Activated CD8-positive, alpha-beta T cell treated with anti-CD3 and anti-CD28 coated beads for 36 hours (primary cell): ENCODE results near the gene LIMS1. TPM values are rescaled to one million over a fixed set of nuclear protein-coding genes. Genes with fewer than 3 reads are reported as not detected.
"Not testable (repeated sequence)": the region's sequence is repeated elsewhere in the genome, so short reads cannot be mapped to it uniquely, and the experiment has no call there.

ENCODE experiments used
- ATAC-seq: fragments of 200-7000 bp; cut with Tn5 transposase; one replicate; pipeline ENCODE4 v1.10.0; 2021; ENCODE audit warnings: mild to moderate bottlenecking, moderate library complexity
- CTCF ChIA-PET: fragments of 350-600 bp; sonication (Branson Sonifier 250); formaldehyde crosslinking; loops from one replicate; lab custom pipeline; 2021; ENCODE audit warnings: antibody characterized with exemption; lab: Charles Lee
- POLR2A ChIA-PET: fragments of 350-600 bp; sonication (Branson Sonifier 250); formaldehyde crosslinking; loops from one replicate; lab custom pipeline; 2021; ENCODE audit warnings: antibody characterized with exemption; lab: Charles Lee
- DNase-seq: peaks from one replicate; pipeline ENCODE4 v3.0.0-alpha.2; 2020
- H3K27ac Mint-ChIP-seq: one replicate; pipeline ENCODE4 v1.8.0; 2021; ENCODE audit warnings: mild to moderate bottlenecking, mixed read lengths
- H3K27me3 Mint-ChIP-seq: one replicate; pipeline ENCODE4 v1.8.0; 2021; ENCODE audit warnings: mixed read lengths
- H3K36me3 Mint-ChIP-seq: one replicate; pipeline ENCODE4 v1.8.0; 2021; ENCODE audit warnings: low read depth, mixed read lengths
- H3K4me1 Mint-ChIP-seq: one replicate; pipeline ENCODE4 v1.8.0; 2021; ENCODE audit warnings: low read depth, mixed read lengths
- H3K4me3 Mint-ChIP-seq: one replicate; pipeline ENCODE4 v1.8.0; 2021; ENCODE audit warnings: mild to moderate bottlenecking, moderate library complexity, mixed read lengths
- H3K9me3 Mint-ChIP-seq: one replicate; pipeline ENCODE4 v1.8.0; 2021; ENCODE audit warnings: mixed read lengths
- intact Hi-C: fragments of 100-400 bp; cut with micrococcal nuclease; formaldehyde crosslinking; loops from one replicate; pipeline ENCODE4 v1.10.0; 2022
- total RNA-seq, 2 experiments: library from RNA; stranded (reverse); gene quantifications; one replicate each; pipeline ENCODE4 v1.2.3, GENCODE V29; 2021
- TF ChIP-seq, protein P1 (sequence below): fragments of 200-600 bp; IDR thresholded peaks from one replicate; pipeline ENCODE4 v1.8.0; 2022; ENCODE audit warnings: antibody characterized with exemption, mild to moderate bottlenecking

The LIMS1 gene
- total RNA-seq, 2 experiments from 2014 or later: 48.1 to 51.7 TPM

DNA sequence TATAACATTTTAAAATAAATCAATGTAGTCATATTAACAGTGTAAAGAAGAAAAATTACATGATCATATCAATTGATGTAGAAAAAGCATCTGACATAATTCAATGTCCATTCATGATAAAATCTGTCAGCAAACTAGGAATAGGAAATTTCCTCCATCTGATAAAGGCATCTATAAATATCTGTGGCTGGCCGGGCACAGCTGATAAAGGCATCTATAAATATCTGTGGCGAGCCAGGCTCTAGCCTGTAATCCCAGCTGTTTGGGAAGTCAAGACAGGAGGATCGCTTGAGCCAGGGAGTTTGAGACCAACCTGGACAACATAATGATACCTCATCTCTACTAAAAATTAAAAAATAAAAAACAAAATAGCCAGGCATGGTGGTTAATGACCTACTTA is 166.9 kb downstream of the LIMS1 start:
- ATAC-seq: no peak
- CTCF ChIA-PET: interaction anchor here (0.8 to 1.3 kb wide), 2 partner anchors 9 to 65 kb away, joined by 3 read pairs; no protein-coding TSS in a partner anchor
- H3K27me3 Mint-ChIP-seq: no peaks in the 10 kb centered on the region
- no peak overlapping the region for H3K27ac Mint-ChIP-seq
- H3K4me3 Mint-ChIP-seq: no peak overlapping the region
- no peaks in the 10 kb centered on the region for H3K9me3 Mint-ChIP-seq
- TF ChIP-seq, protein P1, sequence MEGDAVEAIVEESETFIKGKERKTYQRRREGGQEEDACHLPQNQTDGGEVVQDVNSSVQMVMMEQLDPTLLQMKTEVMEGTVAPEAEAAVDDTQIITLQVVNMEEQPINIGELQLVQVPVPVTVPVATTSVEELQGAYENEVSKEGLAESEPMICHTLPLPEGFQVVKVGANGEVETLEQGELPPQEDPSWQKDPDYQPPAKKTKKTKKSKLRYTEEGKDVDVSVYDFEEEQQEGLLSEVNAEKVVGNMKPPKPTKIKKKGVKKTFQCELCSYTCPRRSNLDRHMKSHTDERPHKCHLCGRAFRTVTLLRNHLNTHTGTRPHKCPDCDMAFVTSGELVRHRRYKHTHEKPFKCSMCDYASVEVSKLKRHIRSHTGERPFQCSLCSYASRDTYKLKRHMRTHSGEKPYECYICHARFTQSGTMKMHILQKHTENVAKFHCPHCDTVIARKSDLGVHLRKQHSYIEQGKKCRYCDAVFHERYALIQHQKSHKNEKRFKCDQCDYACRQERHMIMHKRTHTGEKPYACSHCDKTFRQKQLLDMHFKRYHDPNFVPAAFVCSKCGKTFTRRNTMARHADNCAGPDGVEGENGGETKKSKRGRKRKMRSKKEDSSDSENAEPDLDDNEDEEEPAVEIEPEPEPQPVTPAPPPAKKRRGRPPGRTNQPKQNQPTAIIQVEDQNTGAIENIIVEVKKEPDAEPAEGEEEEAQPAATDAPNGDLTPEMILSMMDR: no peak
- no peaks in the 10 kb centered on the region for H3K4me1 Mint-ChIP-seq
- no peaks in the 10 kb centered on the region for H3K36me3 Mint-ChIP-seq
- POLR2A ChIA-PET: no interaction called here
- no peak for DNase-seq
- intact Hi-C loops: no loop called here

DNA sequence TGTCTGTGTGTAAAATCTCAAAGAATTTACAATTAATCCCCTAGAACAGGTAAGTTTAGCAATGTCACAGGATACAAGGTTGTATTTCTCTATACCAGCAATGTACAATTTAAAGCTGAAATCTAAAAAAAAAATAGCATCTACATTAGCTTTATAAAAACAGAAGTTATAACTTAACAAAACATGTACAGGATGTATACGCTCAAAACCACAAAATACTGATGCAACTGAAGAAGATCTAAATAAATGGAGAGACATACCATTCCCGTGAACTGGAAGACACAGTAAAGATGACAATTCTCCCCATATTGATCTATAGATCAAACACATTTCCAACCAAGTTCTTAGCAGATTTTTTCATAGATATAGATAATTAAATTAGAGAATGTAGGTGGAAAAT is 167.5 kb downstream of the LIMS1 start:
- H3K27ac Mint-ChIP-seq: no peak overlapping the region
- ATAC-seq: no peak
- H3K4me3 Mint-ChIP-seq: no peak overlapping the region
- no peaks in the 10 kb centered on the region for H3K27me3 Mint-ChIP-seq
- TF ChIP-seq, protein P1: no peak
- H3K36me3 Mint-ChIP-seq: no peaks in the 10 kb centered on the region
- no peaks in the 10 kb centered on the region for H3K9me3 Mint-ChIP-seq
- ChIA-PET CTCF (interaction anchor here (0.6 to 1.4 kb wide), 4 partner anchors 10 to 133 kb away, joined by 3 read pairs; no protein-coding TSS in a partner anchor), POLR2A (no interaction called here)
- intact Hi-C loops: no loop called here
- no peaks in the 10 kb centered on the region for H3K4me1 Mint-ChIP-seq
- DNase-seq: no peak

DNA sequence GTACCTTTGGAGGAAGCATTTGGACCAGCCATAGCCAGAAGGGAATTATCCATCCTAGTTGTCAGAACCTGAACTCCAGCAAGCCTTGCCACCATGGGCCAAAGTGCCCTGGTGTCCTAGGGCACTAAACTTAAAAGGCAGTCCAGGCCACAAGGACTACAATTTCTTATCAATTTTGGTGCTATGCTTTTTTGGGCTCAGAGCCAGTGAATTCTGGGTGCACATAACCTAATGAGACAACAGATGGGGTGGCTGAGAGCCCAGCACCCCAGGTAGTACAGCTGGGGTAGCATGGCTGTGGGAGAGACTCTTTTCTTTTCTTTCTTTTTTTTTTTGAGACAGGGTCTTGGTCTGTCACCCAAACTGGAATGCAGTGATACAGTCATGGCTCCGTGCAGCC is 170.6 kb downstream of the LIMS1 start:
- intact Hi-C loops: no loop called here
- H3K27ac Mint-ChIP-seq: no peak overlapping the region
- ChIA-PET CTCF (no interaction called here), POLR2A (no interaction called here)
- peaks cover 3% of the 10 kb centered on the region for H3K36me3 Mint-ChIP-seq
- no peaks in the 10 kb centered on the region for H3K27me3 Mint-ChIP-seq
- TF ChIP-seq, protein P1: no peak
- ATAC-seq (no peak), DNase-seq (no peak)
- no peak overlapping the region for H3K4me3 Mint-ChIP-seq
- H3K4me1 Mint-ChIP-seq: no peaks in the 10 kb centered on the region
- H3K9me3 Mint-ChIP-seq: peaks cover 10% of the 10 kb centered on the region

DNA sequence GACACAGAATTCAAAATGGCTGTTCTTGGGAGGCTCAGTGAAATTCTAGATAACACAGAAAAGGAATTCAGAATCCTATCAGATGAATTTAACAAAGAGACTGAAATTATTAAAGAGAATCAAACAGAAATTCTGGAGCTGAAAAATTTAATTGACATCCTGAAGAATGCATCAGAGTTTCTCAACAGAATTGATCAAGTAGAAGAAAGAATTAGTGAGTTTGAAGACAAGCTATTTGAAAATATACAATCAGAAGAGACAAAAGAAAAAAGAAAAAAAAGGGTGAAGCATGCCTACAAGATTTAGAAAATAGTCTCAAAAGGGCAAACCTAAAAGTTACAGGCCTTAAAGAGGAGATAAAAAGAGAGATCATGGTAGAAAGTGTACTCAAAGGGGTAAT is 173.0 kb downstream of the LIMS1 start:
- Mint-ChIP-seq H3K4me3 (no peak overlapping the region), H3K27me3 (no peaks in the 10 kb centered on the region), H3K9me3 (peaks cover 10% of the 10 kb centered on the region), H3K27ac (no peak overlapping the region), H3K4me1 (no peaks in the 10 kb centered on the region), H3K36me3 (peaks cover 3% of the 10 kb centered on the region)
- TF ChIP-seq, protein P1: no peak
- ATAC-seq (no peak), DNase-seq (no peak)
- POLR2A ChIA-PET: no interaction called here
- CTCF ChIA-PET: interaction anchor here (1.0 kb wide), 1 partner anchor 281 kb away, joined by 3 read pairs; no protein-coding TSS in a partner anchor
- intact Hi-C loops: no loop called here

DNA sequence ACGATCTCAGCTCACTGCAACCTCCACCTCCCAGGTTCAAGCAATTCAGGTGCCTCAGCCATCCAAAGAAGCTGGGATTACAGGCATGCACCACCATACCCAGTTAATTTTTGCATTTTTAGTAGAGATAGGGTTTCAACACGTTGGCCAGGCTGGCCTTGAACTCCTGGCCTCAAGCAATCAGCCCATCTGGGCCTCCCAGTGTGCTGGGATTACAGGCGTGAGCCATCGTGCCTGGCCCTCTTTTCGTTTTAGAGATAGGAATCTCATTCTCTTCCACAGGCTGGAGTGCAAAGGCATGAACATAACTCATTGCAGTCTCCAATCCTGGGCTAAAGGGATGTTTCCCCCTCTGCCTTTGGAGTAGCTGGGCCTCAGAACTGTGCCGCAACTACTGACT is 182.7 kb downstream of the LIMS1 start:
- intact Hi-C loops, H3K4me3 Mint-ChIP-seq, POLR2A ChIA-PET, H3K27me3 Mint-ChIP-seq, H3K36me3 Mint-ChIP-seq, DNase-seq, H3K27ac Mint-ChIP-seq, ATAC-seq, H3K9me3 Mint-ChIP-seq, H3K4me1 Mint-ChIP-seq: not testable (repeated sequence)
- CTCF ChIA-PET: interaction anchor here (0.9 kb wide), 1 partner anchor 69 kb away, joined by 3 read pairs; no protein-coding TSS in a partner anchor
